Neural crest cell (in vitro differentiated cells): Measurements from ENCODE around the gene PCDHGB2. TPM values are rescaled to one million over a fixed set of nuclear protein-coding genes. Genes with fewer than 3 reads are reported as not detected.
"Not testable (repeated sequence)": the region's sequence is repeated elsewhere in the genome, so short reads cannot be mapped to it uniquely, and the experiment has no call there.

Experiments
- DNase-seq: peaks from one replicate; pipeline ENCODE4 v3.0.0; 2021; ENCODE audit warnings: low read depth, mixed read lengths, low spot score
- H3K27ac Mint-ChIP-seq: one replicate; pipeline ENCODE4 v1.8.0; 2021; ENCODE audit warnings: mild to moderate bottlenecking, mixed read lengths; ENCODE audit not compliant: unreplicated experiment
- H3K27me3 Mint-ChIP-seq: 2 replicates; pipeline ENCODE4 v1.8.0; 2021; ENCODE audit warnings: low read depth, mild to moderate bottlenecking, mixed read lengths
- H3K36me3 Mint-ChIP-seq: 2 replicates; pipeline ENCODE4 v1.8.0; 2021; ENCODE audit warnings: low read depth, mild to moderate bottlenecking, mixed read lengths
- H3K4me1 Mint-ChIP-seq: 2 replicates; pipeline ENCODE4 v1.8.0; 2021; ENCODE audit warnings: mixed read lengths
- H3K4me3 Mint-ChIP-seq: one replicate; pipeline ENCODE4 v1.8.0; 2021; ENCODE audit warnings: mild to moderate bottlenecking, mixed read lengths
- H3K9me3 Mint-ChIP-seq: 2 replicates; pipeline ENCODE4 v1.8.0; 2021; ENCODE audit warnings: mixed read lengths
- CTCF ChIP-seq: fragments of 200-600 bp; sonication (generic); conservative IDR thresholded peaks from 2 replicates; pipeline ENCODE4 v1.5.0; 2021; ENCODE audit warnings: antibody characterized with exemption, mild to moderate bottlenecking
- total RNA-seq: library from RNA; stranded (reverse); gene quantifications from 2 replicates; pipeline ENCODE4 v1.2.1, GENCODE V29; 2021

The PCDHGB2 gene
- total RNA-seq, 1 donor from 2014 or later, result 1.3 TPM

- peaks cover 18% of the 10 kb centered on the region for H3K36me3 Mint-ChIP-seq
- peak within 1 kb of the TSS; percentile 19 for H3K27ac Mint-ChIP-seq
- peak; percentile 34 for TF ChIP-seq CTCF
- no peak for DNase-seq
- no peak within 1 kb of the TSS for H3K4me3 Mint-ChIP-seq
- H3K9me3 Mint-ChIP-seq, result peaks cover 28% of the 10 kb centered on the region
- no peaks in the 10 kb centered on the region for H3K4me1 Mint-ChIP-seq
- H3K27me3 Mint-ChIP-seq, result no peaks in the 10 kb centered on the region
These were observed 21.1 kb upstream of the PCDHGB2 start, which contains the start of gene PCDHGA2 for GRCh38 chr5:141338538-141339306. TSS of gene PCDHGA2 (plus strand) at chr5:141338760.

GRCh38 chr5:141340781-141341354 lies 18.9 kb upstream of the PCDHGB2 start:
- not testable (repeated sequence) for H3K4me1 Mint-ChIP-seq, H3K27ac Mint-ChIP-seq, DNase-seq, H3K4me3 Mint-ChIP-seq, H3K27me3 Mint-ChIP-seq
- Mint-ChIP-seq H3K36me3 (peaks cover 22% of the 10 kb centered on the region), H3K9me3 (peaks cover 30% of the 10 kb centered on the region)

DNA sequence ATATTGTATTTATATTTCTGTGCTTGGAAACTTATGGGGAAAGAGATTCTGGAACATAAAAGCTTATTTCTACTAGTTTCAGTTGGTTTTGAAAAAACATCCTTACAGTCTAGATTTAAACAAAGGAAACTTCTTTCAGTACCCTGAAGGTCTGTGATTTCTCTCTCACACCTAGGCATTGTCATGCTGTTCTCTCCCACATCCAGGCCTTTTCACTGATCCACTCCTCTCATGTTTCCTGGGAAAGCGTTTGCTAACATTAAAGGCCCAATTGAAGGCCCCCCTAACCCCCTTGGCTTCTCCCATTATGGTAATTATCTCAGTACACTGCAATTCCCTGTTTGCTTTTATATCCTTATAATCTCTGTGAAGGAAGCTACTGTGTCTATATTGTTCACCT lies 17.0 kb upstream of the PCDHGB2 start:
- no peak overlapping the region for H3K27ac Mint-ChIP-seq
- H3K9me3 Mint-ChIP-seq, result peaks cover 29% of the 10 kb centered on the region
- no peak for DNase-seq
- H3K36me3 Mint-ChIP-seq, result peaks cover 19% of the 10 kb centered on the region
- H3K27me3 Mint-ChIP-seq, result no peaks in the 10 kb centered on the region
- H3K4me1 Mint-ChIP-seq, result no peaks in the 10 kb centered on the region
- no peak for TF ChIP-seq CTCF
- no peak overlapping the region for H3K4me3 Mint-ChIP-seq

DNA sequence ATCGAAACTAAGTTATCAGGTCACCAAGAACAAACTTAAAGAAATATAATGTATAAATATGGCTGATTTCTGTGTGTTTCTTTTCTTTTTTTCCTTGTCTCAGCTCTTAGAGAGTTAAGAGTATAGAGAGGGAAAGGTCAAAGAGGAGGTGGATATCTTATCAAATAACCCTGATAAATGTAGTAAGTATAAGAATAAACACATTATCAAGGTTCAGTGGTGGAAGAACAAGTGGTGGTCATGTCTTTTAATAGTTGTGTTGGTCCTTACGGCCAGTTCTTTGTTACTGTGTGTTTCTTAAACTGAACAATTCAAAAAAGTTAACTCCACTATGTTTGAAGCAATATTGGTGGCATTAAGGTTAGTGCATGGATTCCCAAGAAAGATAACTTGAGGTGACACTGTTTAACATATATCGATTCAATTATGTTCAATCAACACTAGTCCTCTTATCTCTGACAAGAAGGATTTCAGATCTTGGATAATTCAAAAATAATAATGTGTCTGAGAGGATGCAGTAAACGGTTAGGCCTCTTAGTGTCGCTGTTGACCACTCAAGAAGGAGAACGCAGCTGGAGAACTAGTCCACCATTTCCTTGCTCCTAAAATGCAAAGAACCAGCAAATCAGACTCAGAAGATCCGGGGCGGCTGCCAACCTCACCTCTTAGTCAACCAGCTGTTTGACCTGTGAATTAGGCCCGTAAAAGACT lies 16.4 kb upstream of the PCDHGB2 start, which contains the start of gene PCDHGA3:
TSS of gene PCDHGA3 (plus strand) at position 588 of the 711 bp plus-strand sequence. CDS start 205 bp downstream, outside the sequence.
- no peak for DNase-seq
- H3K9me3 Mint-ChIP-seq, result peaks cover 25% of the 10 kb centered on the region
- H3K27me3 Mint-ChIP-seq, result no peaks in the 10 kb centered on the region
- H3K4me1 Mint-ChIP-seq, result no peaks in the 10 kb centered on the region
- no peak within 1 kb of the TSS for H3K4me3 Mint-ChIP-seq
- peak; percentile 56 for TF ChIP-seq CTCF
- no peak within 1 kb of the TSS for H3K27ac Mint-ChIP-seq
- H3K36me3 Mint-ChIP-seq, result peaks cover 13% of the 10 kb centered on the region

DNA sequence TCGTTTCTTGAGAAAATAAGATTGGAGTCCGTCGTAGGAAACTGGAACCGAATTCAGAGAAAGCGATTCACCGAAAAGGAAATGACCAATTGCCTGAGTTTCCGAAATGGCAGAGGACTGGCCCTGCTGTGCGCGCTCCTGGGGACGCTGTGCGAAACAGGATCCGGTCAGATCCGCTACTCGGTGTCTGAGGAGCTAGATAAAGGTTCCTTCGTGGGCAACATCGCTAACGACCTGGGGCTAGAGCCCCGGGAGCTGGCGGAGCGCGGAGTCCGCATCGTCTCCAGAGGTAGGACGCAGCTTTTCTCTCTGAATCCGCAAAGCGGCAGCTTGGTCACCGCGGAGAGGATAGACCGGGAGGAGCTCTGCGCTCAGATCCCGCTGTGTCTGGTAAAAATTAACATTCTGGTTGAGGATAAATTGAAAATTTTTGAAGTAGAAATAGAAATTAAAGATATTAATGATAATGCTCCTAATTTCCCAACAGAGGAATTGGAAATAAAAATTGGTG lies 15.8 kb upstream of the PCDHGB2 start:
- peaks cover 16% of the 10 kb centered on the region for H3K36me3 Mint-ChIP-seq
- no peak overlapping the region for H3K4me3 Mint-ChIP-seq
- H3K27me3 Mint-ChIP-seq, result no peaks in the 10 kb centered on the region
- peak; percentile 18 for TF ChIP-seq CTCF
- H3K4me1 Mint-ChIP-seq, result no peaks in the 10 kb centered on the region
- DNase-seq, result no peak
- peaks cover 25% of the 10 kb centered on the region for H3K9me3 Mint-ChIP-seq
- H3K27ac Mint-ChIP-seq, result no peak overlapping the region
